Neural progenitor cell (in vitro differentiated cells): ENCODE results near the gene DISP1. TPM values are rescaled to one million over a fixed set of nuclear protein-coding genes. Genes with fewer than 3 reads are reported as not detected.
"Not testable (repeated sequence)": the region's sequence is repeated elsewhere in the genome, so short reads cannot be mapped to it uniquely, and the experiment has no call there.

Experiments used
- DNase-seq: peaks from one replicate; pipeline ENCODE4 v3.0.0-alpha.2; 2016; ENCODE audit warnings: low spot score
- H2AFZ ChIP-seq: fragments of 200-600 bp; sonication (generic); replicated peaks from 2 replicates; pipeline ENCODE4 v1.6.1; 2016; ENCODE audit warnings: antibody characterized with exemption
- H3F3A ChIP-seq: fragments of 200-600 bp; sonication (generic); 2 replicates; pipeline ENCODE4 v1.6.1; 2016; ENCODE audit warnings: antibody characterized with exemption, low read depth
- H3K27ac ChIP-seq: fragments of 200-600 bp; sonication (generic); 2 replicates; pipeline ENCODE4 v1.5.1; 2016; ENCODE audit warnings: mild to moderate bottlenecking
- H3K27me3 ChIP-seq: fragments of 200-600 bp; sonication (generic); 2 replicates; pipeline ENCODE4 v1.6.1; 2016; ENCODE audit warnings: mild to moderate bottlenecking, moderate library complexity
- H3K36me3 ChIP-seq: fragments of 200-600 bp; sonication (generic); 2 replicates; pipeline ENCODE4 v1.5.1; 2016
- H3K4me1 ChIP-seq: fragments of 200-600 bp; sonication (generic); 2 replicates; pipeline ENCODE4 v1.6.1; 2016; ENCODE audit warnings: mixed run types
- H3K4me2 ChIP-seq: fragments of 200-600 bp; sonication (generic); 2 replicates; pipeline ENCODE4 v1.6.1; 2016
- H3K4me3 ChIP-seq: fragments of 200-600 bp; sonication (generic); 2 replicates; pipeline ENCODE4 v1.5.1; 2016
- H3K79me2 ChIP-seq: fragments of 200-600 bp; sonication (generic); 2 replicates; pipeline ENCODE4 v1.6.1; 2016; ENCODE audit warnings: low read depth
- H3K9ac ChIP-seq: fragments of 200-600 bp; sonication (generic); 2 replicates; pipeline ENCODE4 v1.6.1; 2016
- H3K9me3 ChIP-seq: fragments of 200-600 bp; sonication (generic); 2 replicates; pipeline ENCODE4 v1.5.1; 2016; ENCODE audit warnings: low read depth
- H4K20me1 ChIP-seq: fragments of 200-600 bp; sonication (generic); 2 replicates; pipeline ENCODE4 v1.6.1; 2016; ENCODE audit warnings: low read depth
- H3K27ac Mint-ChIP-seq: 3 replicates; pipeline ENCODE4 v1.8.0; 2021; ENCODE audit warnings: mixed read lengths
- H3K27me3 Mint-ChIP-seq: 2 replicates; pipeline ENCODE4 v1.8.0; 2022; ENCODE audit warnings: low read depth, mild to moderate bottlenecking, inconsistent platforms, moderate library complexity, mixed read lengths; ENCODE audit not compliant: insufficient read depth
- H3K36me3 Mint-ChIP-seq: 3 replicates; pipeline ENCODE4 v1.8.0; 2021; ENCODE audit warnings: mixed read lengths
- H3K4me1 Mint-ChIP-seq: 3 replicates; pipeline ENCODE4 v1.8.0; 2021; ENCODE audit warnings: mixed read lengths
- H3K4me3 Mint-ChIP-seq: 3 replicates; pipeline ENCODE4 v1.8.0; 2021; ENCODE audit warnings: mild to moderate bottlenecking, moderate library complexity, mixed read lengths
- H3K9me3 Mint-ChIP-seq: 3 replicates; pipeline ENCODE4 v1.8.0; 2020; ENCODE audit warnings: mixed read lengths
- CTCF ChIP-seq: fragments of 200-600 bp; sonication (generic); IDR thresholded peaks from 2 replicates; pipeline ENCODE4 v1.5.1; 2017; ENCODE audit warnings: antibody characterized with exemption, mild to moderate bottlenecking
- EZH2 ChIP-seq: fragments of 200-600 bp; sonication (generic); IDR thresholded peaks from 2 replicates; pipeline ENCODE4 v1.6.1; 2017; ENCODE audit warnings: antibody characterized with exemption, mild to moderate bottlenecking, moderate library complexity
- EZH2phosphoT487 ChIP-seq: fragments of 200-600 bp; sonication (generic); IDR thresholded peaks from 2 replicates; pipeline ENCODE4 v1.6.1; 2017; ENCODE audit warnings: antibody characterized with exemption
- total RNA-seq: library from RNA; depleted of rRNA; stranded (reverse); fragments of >200 nt; gene quantifications from 2 replicates; pipeline ENCODE4 v1.2.3, GENCODE V29; 2015; ENCODE audit warnings: low replicate concordance

The DISP1 gene
- total RNA-seq, 1 donor from 2014 or later, result 6.5 TPM

DNA sequence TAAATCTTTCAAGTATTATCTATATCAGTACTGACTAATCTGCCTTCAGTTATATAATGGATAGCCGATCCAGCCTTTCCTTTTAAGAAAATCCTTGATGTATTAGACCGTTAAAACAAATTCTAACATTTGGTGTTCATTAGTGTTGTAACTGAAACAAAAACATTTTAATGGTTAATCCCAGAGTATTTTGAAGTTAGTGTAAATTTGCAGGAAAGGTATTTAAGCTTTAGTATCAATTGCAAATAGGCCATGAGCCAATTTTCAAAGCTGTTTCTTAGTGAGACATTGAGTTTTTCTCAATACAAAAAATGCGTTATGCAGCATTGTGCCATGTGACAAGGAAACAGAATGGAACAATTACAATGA lies 29.6 kb downstream of the DISP1 start:
- Mint-ChIP-seq H3K27me3 (no peaks in the 10 kb centered on the region), H3K9me3 (peaks cover 11% of the 10 kb centered on the region), H3K27ac (no peak overlapping the region), H3K36me3 (peaks cover 9% of the 10 kb centered on the region), H3K4me3 (no peak overlapping the region), H3K4me1 (peaks cover 7% of the 10 kb centered on the region)
- Histone ChIP-seq H3K4me3 (no peak overlapping the region), H3K36me3 (no peaks in the 10 kb centered on the region), H3K27ac (no peak overlapping the region), H3K9me3 (no peaks in the 10 kb centered on the region), H3K27me3 (no peaks in the 10 kb centered on the region), H3F3A (no peaks in the 10 kb centered on the region), H3K79me2 (no peaks in the 10 kb centered on the region), H3K9ac (no peak overlapping the region), H3K4me2 (no peak overlapping the region), H3K4me1 (peaks cover 15% of the 10 kb centered on the region), H4K20me1 (no peaks in the 10 kb centered on the region), H2AFZ (no peak overlapping the region)
- no peak for DNase-seq
- TF ChIP-seq CTCF (no peak), EZH2phosphoT487 (no peak), EZH2 (no peak)

DNA sequence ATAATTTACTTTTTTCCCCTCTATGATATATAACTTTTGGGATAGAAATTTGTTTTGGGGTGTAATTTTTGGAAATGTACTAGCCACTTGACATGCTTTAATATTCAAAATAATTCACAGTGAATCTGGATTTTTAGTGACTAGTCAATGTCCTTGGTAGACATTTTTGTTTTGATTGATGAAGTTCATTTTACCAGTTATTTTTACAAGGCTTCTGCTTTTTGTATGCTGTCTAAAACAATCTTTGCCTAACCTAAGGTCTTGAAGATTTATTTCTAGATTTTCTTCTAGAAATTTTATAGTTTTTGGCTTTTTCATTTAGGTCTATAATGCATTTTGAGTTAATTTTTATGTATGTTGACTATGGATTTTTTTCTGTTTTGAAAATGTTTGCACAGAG lies 30.9 kb downstream of the DISP1 start:
- Histone ChIP-seq H3K4me1 (peaks cover 15% of the 10 kb centered on the region), H4K20me1 (no peaks in the 10 kb centered on the region), H3K4me3 (no peak overlapping the region), H3K79me2 (no peaks in the 10 kb centered on the region), H3K4me2 (no peak overlapping the region), H3K27ac (no peak overlapping the region), H3F3A (no peaks in the 10 kb centered on the region), H3K9me3 (no peaks in the 10 kb centered on the region), H3K9ac (no peak overlapping the region), H2AFZ (no peak overlapping the region), H3K36me3 (no peaks in the 10 kb centered on the region), H3K27me3 (no peaks in the 10 kb centered on the region)
- Mint-ChIP-seq H3K4me1 (peaks cover 7% of the 10 kb centered on the region), H3K4me3 (no peak overlapping the region), H3K36me3 (peaks cover 8% of the 10 kb centered on the region), H3K27me3 (no peaks in the 10 kb centered on the region), H3K27ac (no peak overlapping the region), H3K9me3 (peaks cover 10% of the 10 kb centered on the region)
- no peak for TF ChIP-seq CTCF
- DNase-seq, result no peak

- not testable (repeated sequence) for H3K4me2 ChIP-seq, H3K79me2 ChIP-seq, H3K4me3 Mint-ChIP-seq, H3K4me1 Mint-ChIP-seq, H2AFZ ChIP-seq, H3K27me3 ChIP-seq, DNase-seq, H3K4me3 ChIP-seq, H3K9me3 ChIP-seq, H3K36me3 ChIP-seq, H3K4me1 ChIP-seq, H3F3A ChIP-seq, H3K9ac ChIP-seq, H3K27ac Mint-ChIP-seq, H3K27me3 Mint-ChIP-seq, H4K20me1 ChIP-seq, H3K27ac ChIP-seq
- Mint-ChIP-seq H3K9me3 (peaks cover 20% of the 10 kb centered on the region), H3K36me3 (peaks cover 27% of the 10 kb centered on the region)
These were observed 35.7 kb downstream of the DISP1 start for GRCh38 chr1:222850550-222850949.

DNA sequence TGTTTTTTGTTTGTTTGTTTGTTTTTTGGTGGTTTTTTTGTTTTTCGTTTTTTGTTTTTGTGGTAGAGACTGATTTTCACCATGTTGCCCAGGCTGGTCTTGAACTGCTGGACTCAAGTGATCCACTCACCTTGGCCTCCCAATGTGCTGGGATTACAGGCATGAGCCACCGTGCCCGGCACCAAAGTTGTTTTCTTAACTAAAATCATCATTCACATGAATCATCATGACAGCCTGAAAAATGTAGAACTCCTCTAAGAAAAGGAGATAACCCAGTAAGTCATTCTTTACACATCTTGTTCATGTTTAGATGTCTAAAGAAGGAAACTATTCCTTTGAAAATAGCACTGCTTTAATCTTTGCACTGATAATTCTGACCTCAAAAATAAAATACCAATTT lies 37.5 kb downstream of the DISP1 start:
- no peak for DNase-seq
- H3K27me3 ChIP-seq, result no peaks in the 10 kb centered on the region
- no peak overlapping the region for H3K4me2 ChIP-seq
- H3K4me1 ChIP-seq, result no peaks in the 10 kb centered on the region
- H3K9me3 ChIP-seq, result no peaks in the 10 kb centered on the region
- H4K20me1 ChIP-seq, result no peaks in the 10 kb centered on the region
- no peak overlapping the region for H2AFZ ChIP-seq
- Mint-ChIP-seq H3K4me1 (no peaks in the 10 kb centered on the region), H3K27me3 (no peaks in the 10 kb centered on the region), H3K36me3 (peaks cover 25% of the 10 kb centered on the region), H3K27ac (no peak overlapping the region), H3K4me3 (no peak overlapping the region), H3K9me3 (peaks cover 18% of the 10 kb centered on the region)
- H3K79me2 ChIP-seq, result no peaks in the 10 kb centered on the region
- no peaks in the 10 kb centered on the region for H3F3A ChIP-seq
- H3K27ac ChIP-seq, result no peak overlapping the region
- TF ChIP-seq EZH2phosphoT487 (no peak), CTCF (no peak), EZH2 (no peak)
- no peaks in the 10 kb centered on the region for H3K36me3 ChIP-seq
- H3K4me3 ChIP-seq, result no peak overlapping the region
- H3K9ac ChIP-seq, result no peak overlapping the region
